H1 (cell line): ENCODE data around the gene EVC2. TPM values are rescaled to one million over a fixed set of nuclear protein-coding genes. Genes with fewer than 3 reads are reported as not detected.

Experiments
- RNF2 ChIP-seq: fragments of 200-900, 300-1000 bp; sonication (generic); IDR thresholded peaks from 2 replicates; pipeline ENCODE4 v1.7.1; 2016; ENCODE audit warnings: borderline replicate concordance, low read depth, mild to moderate bottlenecking, antibody characterized with exemption, low read length; ENCODE audit not compliant: poor library complexity, severe bottlenecking; ENCODE audit errors: missing control alignments
- USF2 ChIP-seq: IDR thresholded peaks from 2 replicates; pipeline ENCODE4 v1.6.1; 2011; ENCODE audit warnings: low read length, improper control_type of control experiment
- polyA plus RNA-seq, 7 experiments: library from polyadenylated mRNA; depleted of rRNA in 3 of 7; stranded (reverse) in 5 of 7; unstranded in 2 of 7; fragments of >200 nt in 5 of 7; fragments of 200-250 nt in 2 of 7; gene quantifications; 1 replicate in 5 of 7; 2 replicates in 1 of 7; 4 replicates in 1 of 7; pipeline versions ENCODE4 v1.2.1 to v1.2.3, GENCODE V29; 2011 to 2013; ENCODE audit warnings: missing spikeins in 2 of 7, mixed read lengths in 2 of 7
- total RNA-seq: library from RNA; stranded (reverse); fragmentation: NEBNext Ultra II Directional; extraction: Animal tissue kit (Norgen Biotek cat#: 25700); gene quantifications from 2 replicates; pipeline ENCODE4 v1.2.1, GENCODE V29; 2021

EVC2 gene
- total and polyA plus RNA-seq, 2 of the 8 experiments (the other 6 are each of a cell fraction or from before 2014, with no cell fraction given): 0.73 to 5.9 TPM

- no peak for TF ChIP-seq RNF2
- TF ChIP-seq USF2: no peak
These were observed 832 bp upstream of the EVC2 start (continued) for GRCh38 chr4:5709207-5709575.
